A673 (cell line): ENCODE measurements around the gene HES7. TPM values are rescaled to one million over a fixed set of nuclear protein-coding genes. Genes with fewer than 3 reads are reported as not detected.

Experiments
- BruUV-seq: library from RNA; stranded (reverse); fragments of 400-500 nt; replicated peaks from 2 replicates; lab custom pipeline; 2021; lab: Mats Ljungman, UMichigan
- CTCF ChIA-PET: fragments of 300-600 bp; sonication (Branson Sonifier 250); formaldehyde crosslinking; loops from one replicate; lab custom pipeline; 2022; ENCODE audit warnings: antibody characterized with exemption; lab: Charles Lee
- POLR2A ChIA-PET: fragments of 300-600 bp; sonication (Branson Sonifier 250); formaldehyde crosslinking; loops from one replicate; lab custom pipeline; 2022; ENCODE audit warnings: antibody characterized with exemption; ENCODE audit not compliant: low non-redundant PET; lab: Charles Lee
- DNase-seq: peaks from one replicate; pipeline ENCODE4 v3.0.0-alpha.2; 2015; ENCODE audit warnings: low spot score
- H3K27ac ChIP-seq: fragments of 200-600 bp; sonication (generic); 2 replicates; pipeline ENCODE4 v1.5.1; 2016; ENCODE audit warnings: mixed run types, low read depth, mild to moderate bottlenecking, mixed read lengths, antibody characterized with exemption, low read length; ENCODE audit not compliant: poor library complexity, severe bottlenecking
- H3K27me3 ChIP-seq: fragments of 200-600 bp; sonication (generic); replicated peaks from 2 replicates; pipeline ENCODE4 v1.6.1; 2017; ENCODE audit warnings: mixed run types, low read depth, mild to moderate bottlenecking, mixed read lengths, antibody characterized with exemption, low read length; ENCODE audit not compliant: insufficient read depth, poor library complexity
- H3K36me3 ChIP-seq: fragments of 200-600 bp; sonication (generic); 2 replicates; pipeline ENCODE4 v1.6.1; 2016; ENCODE audit warnings: mixed run types, mild to moderate bottlenecking, mixed read lengths, antibody characterized with exemption, low read length; ENCODE audit not compliant: insufficient read depth, poor library complexity, severe bottlenecking
- H3K4me1 ChIP-seq: fragments of 200-600 bp; sonication (generic); 2 replicates; pipeline ENCODE4 v1.6.1; 2017; ENCODE audit warnings: mixed run types, mild to moderate bottlenecking, mixed read lengths, antibody characterized with exemption, low read length; ENCODE audit not compliant: insufficient read depth, poor library complexity, severe bottlenecking
- H3K4me3 ChIP-seq: fragments of 200-600 bp; sonication (generic); 2 replicates; pipeline ENCODE4 v1.5.1; 2016; ENCODE audit warnings: low read depth, mixed run types, mild to moderate bottlenecking, mixed read lengths, low read length; ENCODE audit not compliant: poor library complexity, severe bottlenecking
- H3K9me3 ChIP-seq: fragments of 200-600 bp; sonication (generic); 2 replicates; pipeline ENCODE4 v1.6.1; 2016; ENCODE audit warnings: mixed run types, low read depth, mild to moderate bottlenecking, mixed read lengths, antibody characterized with exemption, low read length; ENCODE audit not compliant: poor library complexity, severe bottlenecking
- CTCF ChIP-seq: fragments of 300-800, 200-600 bp; sonication (generic); conservative IDR thresholded peaks from 2 replicates; pipeline ENCODE4 v1.5.1; 2017; ENCODE audit warnings: low read depth, mild to moderate bottlenecking, antibody characterized with exemption, low read length, moderate library complexity, mixed read lengths
- EZH2 ChIP-seq: fragments of 200-600 bp; sonication (generic); IDR thresholded peaks from 2 replicates; pipeline ENCODE4 v1.6.1; 2017; ENCODE audit warnings: borderline replicate concordance, low read depth, mild to moderate bottlenecking, mixed read lengths, antibody characterized with exemption, low read length; ENCODE audit not compliant: poor library complexity, severe bottlenecking
- intact Hi-C: fragments of 100-400 bp; cut with micrococcal nuclease; formaldehyde crosslinking; loops from one replicate; pipeline ENCODE4 v1.10.0; 2022; ENCODE audit not compliant: unreplicated experiment
- microRNA-seq: library from miRNA; unstranded; fragments of <30 nt; microRNA quantifications from one replicate; pipeline ENCODE4 v1.2.0, GENCODE V29; 2021
- total RNA-seq: library from RNA; stranded (reverse); gene quantifications from 2 replicates; pipeline ENCODE4 v1.2.3, GENCODE V29; 2021

The HES7 gene
- total RNA-seq, 1 experiment from 2014 or later: 1.7 TPM

DNA sequence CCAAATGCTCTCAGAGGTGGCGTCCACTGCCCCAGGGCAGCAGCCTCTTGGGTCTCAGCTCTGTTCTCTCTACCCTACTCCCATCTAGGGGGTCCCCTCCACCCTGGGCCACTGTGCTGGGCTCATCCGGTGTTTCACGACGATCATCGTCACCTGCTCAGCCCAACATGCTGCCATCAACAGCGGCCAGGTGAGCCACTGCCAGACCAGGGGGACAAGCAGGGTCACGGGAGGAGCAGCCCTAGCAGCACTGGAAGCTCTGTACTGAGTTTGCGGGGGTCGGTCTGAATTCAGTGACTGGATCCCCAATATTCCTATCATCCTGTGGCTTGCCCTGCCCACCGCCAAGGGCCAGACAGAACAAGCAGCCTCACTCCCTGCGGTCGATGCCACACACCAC is 52.4 kb downstream of the HES7 start:
- intact Hi-C loops: no loop called here

More for the DNA sequence above, 52.4 kb downstream of the HES7 start:
- DNase-seq: no peak
- Histone ChIP-seq H3K4me1 (peaks cover 5% of the 10 kb centered on the region), H3K27me3 (peaks cover 31% of the 10 kb centered on the region), H3K27ac (no peak overlapping the region), H3K4me3 (no peak overlapping the region), H3K9me3 (no peaks in the 10 kb centered on the region), H3K36me3 (no peaks in the 10 kb centered on the region)
- no peak for TF ChIP-seq CTCF
- no peak for TF ChIP-seq EZH2
- CTCF ChIA-PET: no interaction called here
- POLR2A ChIA-PET: no interaction called here
- BruUV-seq: no TSS peak

Small RNA genes lying within 50 kb of the gene (microRNA-seq; reads per million reads assigned to microRNA genes)
- gene MIR4314: not detected
- gene MIR6883: not detected

Other genes starting within 250 kb of the HES7 start
- 249 and 264 TPM in 2 replicates for gene CHD3, start 235.3 kb downstream of the HES7 start, total RNA-seq
- 0.83 and 1.1 TPM in 2 replicates for gene RNF227, start 207.8 kb downstream of the HES7 start, total RNA-seq
- 24.8 and 32.4 TPM in 2 replicates for gene KCNAB3, start 194.2 kb downstream of the HES7 start, total RNA-seq
- gene TRAPPC1, start 192.2 kb downstream of the HES7 start, total RNA-seq: 111 and 140 TPM in 2 replicates
- gene CNTROB, start 191.9 kb downstream of the HES7 start, total RNA-seq: 72.3 and 79.9 TPM in 2 replicates
- gene GUCY2D, start 121.5 kb downstream of the HES7 start, total RNA-seq: not detected in 2 replicates
- 0.17 and 0.30 TPM in 2 replicates for gene ALOX15B, start 85.0 kb downstream of the HES7 start, total RNA-seq
- 0.39 TPM in 1 of 2 replicates, not detected in the other for gene ALOX12B, start 36.4 kb downstream of the HES7 start, total RNA-seq
- not detected in 2 replicates for gene ALOXE3, start 5.6 kb downstream of the HES7 start, total RNA-seq
- 47.1 and 50.0 TPM in 2 replicates for gene PER1, start 28.3 kb upstream of the HES7 start, total RNA-seq
- 41.3 and 51.0 TPM in 2 replicates for gene VAMP2, start 38.8 kb upstream of the HES7 start, total RNA-seq
- 19.4 and 25.3 TPM in 2 replicates for gene TMEM107, start 52.3 kb upstream of the HES7 start, total RNA-seq
- 3.7 TPM in 2 replicates for gene BORCS6, start 66.1 kb upstream of the HES7 start, total RNA-seq
- gene AURKB, start 86.5 kb upstream of the HES7 start, total RNA-seq: 209 and 230 TPM in 2 replicates
- 40.0 and 40.3 TPM in 2 replicates for gene CTC1, start 124.0 kb upstream of the HES7 start, total RNA-seq
- 163 and 165 TPM in 2 replicates for gene PFAS, start 125.2 kb upstream of the HES7 start, total RNA-seq
- gene RANGRF, start 164.6 kb upstream of the HES7 start, total RNA-seq: 26.8 and 33.6 TPM in 2 replicates
- gene SLC25A35, start 171.3 kb upstream of the HES7 start, total RNA-seq: 1.3 and 2.0 TPM in 2 replicates
- gene ARHGEF15, start 186.1 kb upstream of the HES7 start, total RNA-seq: not detected in 2 replicates
- not detected in 2 replicates for gene ODF4, start 215.7 kb upstream of the HES7 start, total RNA-seq